Fibroblast of peridontal ligament (primary cell): ENCODE measurements around the gene CYTH1.

ENCODE experiments used
- DNase-seq: peaks from one replicate; pipeline ENCODE4 v3.0.0-alpha.2; 2010; ENCODE audit errors: extremely low read depth

Gene CYTH1

DNA sequence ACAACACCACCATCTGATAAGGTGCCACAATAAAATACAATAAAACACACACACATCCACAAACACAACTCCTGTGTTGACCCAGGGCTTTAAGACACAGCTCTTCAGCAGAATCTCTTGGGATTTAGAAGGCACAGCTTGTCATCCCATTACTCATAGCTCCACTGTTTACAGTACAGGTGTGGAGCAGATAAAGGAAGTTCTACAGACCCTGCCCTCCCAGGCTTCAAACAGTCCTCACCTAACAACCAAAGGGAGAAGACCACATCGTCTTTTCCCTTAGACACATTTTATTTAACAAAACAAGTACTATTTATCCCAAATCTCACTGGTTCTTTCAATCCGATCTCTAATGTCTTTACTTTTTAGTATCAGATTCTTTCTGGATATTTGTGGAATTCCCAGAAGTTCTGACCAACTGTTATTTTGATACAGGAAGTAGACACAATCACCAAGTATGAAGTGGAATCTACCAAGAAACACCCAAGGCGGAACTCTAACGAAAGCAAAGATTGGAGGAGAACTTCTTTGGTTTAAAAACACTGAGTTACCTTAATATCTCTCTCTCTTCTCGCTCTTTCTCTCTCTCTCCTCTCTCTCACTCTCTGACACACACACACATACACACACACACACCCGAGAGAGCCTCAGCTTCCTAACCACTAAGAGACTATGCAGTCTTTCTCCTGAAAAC is 46.1 kb downstream of the CYTH1 start:
- DNase-seq, result peak; percentile 57

DNA sequence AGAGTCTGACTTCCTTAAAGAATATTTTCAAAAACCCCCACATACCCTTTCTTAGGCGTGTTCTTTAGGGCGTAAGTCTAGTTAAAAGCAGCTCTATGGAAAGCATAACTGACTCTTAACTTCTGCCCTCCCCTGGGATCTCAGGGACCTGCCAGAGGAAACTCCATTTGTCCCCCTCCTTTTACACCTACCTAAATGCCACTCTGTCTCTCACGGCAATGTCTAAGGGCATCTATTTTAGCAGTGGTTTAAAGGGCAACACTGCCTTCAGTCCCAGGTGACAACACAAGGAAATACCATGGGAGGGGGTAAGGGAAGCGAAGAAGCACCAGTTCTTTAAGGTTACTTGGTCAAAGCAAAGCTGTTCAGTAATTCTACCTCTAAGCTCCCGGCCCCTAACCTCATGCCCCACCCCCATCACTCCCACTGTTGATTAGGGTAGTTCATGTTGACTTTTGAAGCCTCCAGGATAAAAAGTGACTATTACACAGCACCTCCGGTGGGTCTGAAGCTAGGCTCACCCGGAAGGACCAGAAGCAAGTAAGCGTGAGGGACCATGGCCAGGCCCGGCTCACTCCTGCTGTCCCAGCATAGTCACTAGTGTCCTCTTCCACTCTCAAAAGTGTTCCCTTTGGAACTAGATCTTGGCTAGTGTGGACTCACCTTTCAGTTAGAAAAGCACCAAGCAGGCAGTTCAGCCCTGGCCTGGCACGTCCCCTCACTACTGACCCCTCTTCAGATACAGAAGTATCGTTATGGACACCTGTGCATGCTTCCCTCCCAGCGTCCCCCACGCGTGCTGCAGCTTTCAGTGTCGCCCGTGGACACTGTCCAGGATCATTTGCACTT is 47.1 kb downstream of the CYTH1 start:
- DNase-seq, result no peak

DNA sequence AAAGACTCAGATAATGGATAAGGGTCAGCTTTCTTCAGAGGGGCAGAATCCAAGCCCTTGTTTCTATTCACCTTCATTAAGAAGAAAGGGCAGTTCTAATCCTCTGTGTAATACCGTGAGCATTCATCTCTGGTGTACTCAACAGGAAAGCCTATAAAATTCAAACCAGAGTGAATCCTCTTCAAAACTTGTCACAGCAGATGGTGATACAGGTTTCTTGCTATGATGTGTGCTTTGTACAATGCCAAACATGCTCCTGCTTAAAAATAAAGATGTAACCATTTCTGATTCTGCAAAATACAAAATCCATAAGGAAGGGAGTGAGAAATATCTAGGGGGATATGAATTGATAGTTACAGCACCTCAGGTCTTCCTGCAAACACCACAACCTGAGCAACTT is 49.7 kb downstream of the CYTH1 start:
- no peak for DNase-seq

DNA sequence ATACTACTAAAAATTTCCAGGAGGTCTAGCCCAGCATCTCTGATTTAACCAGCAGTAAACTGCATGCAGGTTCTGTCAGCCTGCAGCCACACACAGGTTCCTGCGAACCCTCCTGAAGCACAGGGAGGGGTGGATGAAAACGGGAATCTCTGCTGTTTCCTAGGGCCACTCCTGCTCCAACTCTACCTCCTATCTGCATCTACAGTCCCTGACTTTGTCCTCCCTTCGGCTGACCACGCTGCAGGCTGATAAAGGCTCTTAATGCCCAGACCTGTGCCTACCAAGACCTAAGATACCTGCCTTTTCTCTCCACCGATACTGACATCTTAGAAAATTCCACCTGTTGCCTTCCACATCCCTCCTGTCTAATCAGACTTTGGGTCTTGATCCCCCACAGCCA is 50.2 kb downstream of the CYTH1 start:
- DNase-seq, result no peak

DNA sequence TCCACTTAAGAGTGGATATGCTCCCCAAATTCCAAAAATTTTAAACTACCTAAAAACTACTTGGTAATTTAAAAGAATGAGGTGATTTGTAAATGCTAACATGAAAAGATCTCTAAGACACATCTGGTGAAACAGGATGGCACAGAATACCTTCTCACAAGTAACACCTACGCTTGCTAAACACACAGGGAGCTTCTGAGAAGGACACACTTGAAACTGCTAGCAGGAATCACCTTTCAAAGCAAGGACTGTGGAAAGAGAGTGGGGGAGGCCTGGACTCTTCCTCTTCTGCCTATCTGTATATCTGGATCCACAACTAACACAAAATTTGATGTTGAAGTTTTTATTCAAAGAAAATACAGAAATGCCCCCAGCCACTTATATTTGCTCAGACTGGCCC is 52.4 kb downstream of the CYTH1 start:
- no peak for DNase-seq

DNA sequence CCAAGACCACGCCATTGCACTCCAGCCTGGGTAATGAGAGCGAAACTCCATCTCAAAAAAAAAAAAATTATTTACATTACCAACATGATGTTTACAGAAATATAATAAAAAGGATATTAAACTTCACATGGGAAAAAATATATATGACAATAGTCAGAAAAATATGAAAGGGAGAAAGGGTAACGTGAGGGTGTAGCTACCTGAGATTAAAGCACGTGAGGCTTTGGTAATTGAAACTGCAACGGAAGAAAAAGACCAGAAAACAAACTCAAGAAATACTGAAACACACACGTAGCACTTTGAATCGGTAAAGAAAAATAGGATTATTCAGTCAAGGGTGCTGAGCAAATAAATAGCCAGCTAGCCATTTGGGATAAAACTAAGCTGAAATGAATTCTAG is 53.6 kb downstream of the CYTH1 start:
- DNase-seq, result no peak

- no peak for DNase-seq
Measured at GRCh38 chr17:78727476-78728229, 54.4 kb downstream of the CYTH1 start.

- no peak for DNase-seq
Measured at GRCh38 chr17:78727057-78727456, 55.0 kb downstream of the CYTH1 start.

DNA sequence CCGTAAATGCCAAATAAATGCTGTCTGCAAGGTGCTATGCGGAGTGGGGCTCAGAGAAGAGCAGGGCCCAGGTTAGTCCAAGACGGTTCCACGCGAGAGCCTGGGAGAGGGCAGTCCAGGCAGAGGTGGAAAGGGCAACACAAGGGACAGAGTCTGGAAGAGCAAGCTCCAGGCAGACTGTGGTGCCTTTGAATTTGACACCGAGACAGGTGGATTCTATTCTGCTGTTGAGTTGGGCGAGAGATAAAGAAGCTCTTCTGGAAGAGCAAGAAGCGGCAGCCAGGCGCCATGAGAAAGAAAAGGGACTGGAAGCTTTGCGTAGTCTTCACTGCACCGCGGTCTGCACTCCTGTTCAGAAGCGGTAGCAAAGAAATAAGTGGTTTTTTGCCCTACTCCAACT is 55.6 kb downstream of the CYTH1 start:
- DNase-seq, result no peak

- DNase-seq, result no peak
Measured at GRCh38 chr17:78725448-78726021, 56.5 kb downstream of the CYTH1 start.

GRCh38 chr17:78724999-78725398 is 57.1 kb downstream of the CYTH1 start:
- no peak for DNase-seq

DNA sequence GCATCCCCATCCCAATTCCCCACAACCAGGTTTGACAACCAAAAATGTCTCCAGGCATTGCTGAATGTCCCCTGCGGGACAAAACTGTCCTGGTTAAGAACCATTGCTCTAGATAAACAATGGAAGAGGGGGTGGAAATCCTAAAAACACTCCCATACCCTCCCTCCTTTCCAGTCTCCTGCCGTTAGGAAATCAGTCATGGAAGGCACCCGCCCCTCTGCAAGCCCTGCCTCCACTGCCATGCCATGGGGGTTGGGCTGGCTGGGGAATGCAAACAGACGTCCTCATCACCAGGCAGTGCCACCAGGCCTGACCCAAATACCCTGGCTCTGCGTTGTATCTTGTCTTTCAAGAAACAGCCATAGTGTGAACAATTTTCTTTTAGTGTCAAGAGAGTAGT is 57.5 kb downstream of the CYTH1 start:
- DNase-seq, result no peak

GRCh38 chr17:78723957-78724356 is 58.1 kb downstream of the CYTH1 start:
- no peak for DNase-seq

DNA sequence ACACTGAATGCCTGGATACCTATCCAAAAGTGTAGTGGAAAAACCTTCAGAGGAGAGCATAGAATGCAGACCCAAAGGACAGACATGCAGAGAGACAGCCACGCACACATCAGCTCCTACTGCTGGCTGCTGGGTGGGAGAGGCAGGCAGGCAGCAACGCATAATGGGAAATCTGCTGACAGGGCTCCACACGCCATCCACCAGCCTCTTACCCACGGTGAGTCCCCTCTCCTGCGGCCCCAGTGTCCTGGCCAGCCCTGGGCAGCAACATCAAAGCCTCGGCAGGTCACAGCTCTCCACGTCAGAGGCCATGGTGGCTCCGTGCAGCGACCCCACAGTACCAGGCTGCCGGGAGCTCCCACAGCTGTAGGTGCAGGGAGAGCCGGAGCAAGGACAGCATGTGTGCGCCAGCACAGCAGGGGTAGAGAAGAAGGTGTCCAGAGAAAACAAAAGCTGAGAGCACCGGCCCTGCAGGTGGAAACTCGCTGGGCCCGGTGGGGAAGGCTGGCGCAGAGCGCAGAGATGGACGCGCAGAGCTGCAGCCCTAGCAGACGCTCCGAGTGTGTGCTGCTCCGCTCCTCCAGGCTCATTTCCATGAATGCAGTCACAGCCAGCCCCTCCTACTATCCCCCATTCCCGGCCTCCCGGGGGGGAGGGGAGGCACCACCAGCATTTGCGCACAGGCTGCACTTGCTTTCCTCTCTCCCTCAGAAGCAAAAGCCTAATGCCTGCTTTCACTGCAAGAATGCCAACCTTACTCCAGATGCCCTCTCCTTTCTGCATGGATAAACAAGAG is 58.9 kb downstream of the CYTH1 start:
- DNase-seq, result no peak

DNA sequence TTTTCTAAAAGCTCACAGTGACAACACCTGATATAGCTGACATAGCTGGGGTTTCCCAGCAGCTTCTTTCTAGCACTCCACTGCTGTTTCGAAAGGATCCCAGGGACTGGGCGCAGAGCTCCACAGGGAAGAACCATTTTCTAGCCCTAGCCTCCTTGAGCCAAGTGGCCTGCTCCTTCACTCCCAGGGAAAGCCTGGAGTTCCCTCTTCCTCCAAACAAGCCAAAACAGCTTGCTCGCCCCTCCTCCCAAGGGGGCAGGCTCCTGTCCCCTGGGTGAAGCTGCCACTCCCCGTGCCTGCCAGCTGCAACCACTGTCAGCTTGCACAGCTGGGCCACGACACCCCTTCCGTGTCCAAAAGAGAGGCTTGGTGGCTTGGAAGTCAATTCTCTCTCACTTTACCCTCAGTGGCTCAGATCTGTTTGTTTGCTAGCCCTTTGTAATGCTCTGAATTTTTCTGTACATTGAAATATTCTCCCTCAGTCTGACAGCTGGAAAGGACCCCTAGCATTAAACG is 59.8 kb downstream of the CYTH1 start:
- no peak for DNase-seq

- no peak for DNase-seq
Measured at GRCh38 chr17:78719630-78720298, 62.3 kb downstream of the CYTH1 start.

DNA sequence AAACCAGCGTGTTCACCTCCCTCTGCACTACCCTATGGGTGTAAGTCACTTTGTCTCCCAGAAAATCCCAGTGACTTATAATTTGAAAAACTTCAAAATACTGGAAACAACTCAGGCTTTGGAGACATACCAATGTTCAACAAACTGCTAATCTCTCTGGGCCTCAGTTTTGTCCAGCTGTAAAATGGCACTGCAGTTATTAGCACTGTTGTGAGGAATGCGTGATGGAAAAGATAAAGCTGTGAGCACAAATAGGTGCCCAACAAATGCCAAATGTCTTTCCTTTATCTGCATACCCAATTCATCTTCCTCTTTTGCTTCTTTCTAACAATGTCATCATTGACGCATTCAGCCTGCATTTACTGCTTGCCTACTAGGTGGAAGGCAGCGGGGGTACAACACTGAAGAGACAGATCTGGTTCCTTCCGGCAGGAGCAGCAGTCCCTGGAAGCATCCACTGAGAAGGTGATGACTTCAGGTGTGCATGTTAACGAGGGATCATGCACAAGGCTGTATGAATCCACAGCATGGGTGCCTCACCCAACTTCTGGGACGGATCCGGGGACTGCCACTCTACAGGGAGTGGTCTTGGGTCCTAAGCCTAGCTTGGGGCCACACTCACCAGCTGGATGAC is 63.4 kb downstream of the CYTH1 start:
- no peak for DNase-seq

GRCh38 chr17:78717431-78717980 is 64.6 kb downstream of the CYTH1 start:
- DNase-seq, result peak; percentile 65

DNA sequence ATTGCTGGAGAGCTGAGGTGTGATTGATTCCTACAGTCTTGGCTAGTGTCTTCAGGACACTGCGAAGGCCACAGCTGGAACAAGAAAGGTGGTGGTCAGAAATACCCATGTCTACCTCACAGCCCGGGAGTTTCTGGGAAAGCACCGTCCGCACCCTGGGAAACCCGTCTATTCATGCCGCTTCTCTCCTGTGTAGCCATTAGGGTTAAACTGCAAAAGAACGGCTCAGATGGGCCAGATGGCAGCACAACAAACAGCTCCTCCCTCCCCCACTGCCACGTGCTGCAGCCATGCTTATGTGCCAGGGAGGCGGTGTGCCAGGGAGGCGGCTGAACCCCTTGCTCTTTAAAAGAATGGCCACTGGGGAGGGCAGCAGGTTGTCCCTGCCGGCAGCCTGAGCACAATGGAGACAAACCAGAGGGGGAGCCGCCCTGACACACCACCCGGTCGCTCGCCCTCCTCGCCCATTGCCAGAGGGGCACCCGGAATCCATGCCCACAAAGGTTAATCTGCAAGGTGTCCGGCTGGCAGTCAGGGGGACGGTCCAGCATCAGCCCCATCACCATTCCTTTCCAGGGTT is 65.2 kb downstream of the CYTH1 start:
- DNase-seq, result peak; percentile 47
